CD8-positive, alpha-beta memory T cell (primary cell): ENCODE measurements around the gene MYADML2. TPM values are rescaled to one million over a fixed set of nuclear protein-coding genes. Genes with fewer than 3 reads are reported as not detected.

ENCODE experiments used
- CTCF ChIA-PET: fragments of 350-600 bp; sonication (Branson Sonifier 250); formaldehyde crosslinking; loops from one replicate; lab custom pipeline; 2021; ENCODE audit warnings: antibody characterized with exemption; lab: Charles Lee
- POLR2A ChIA-PET: fragments of 350-600 bp; sonication (Branson Sonifier 250); formaldehyde crosslinking; loops from one replicate; lab custom pipeline; 2021; ENCODE audit warnings: antibody characterized with exemption; lab: Charles Lee
- DNase-seq, 5 donors: peaks; one replicate each; pipeline versions ENCODE4 v3.0.0 to v3.0.0-alpha.2; 2020 to 2022; ENCODE audit warnings: mixed read lengths in 1 of 5
- H3K27ac ChIP-seq: one replicate; pipeline ENCODE4 v1.7.0; 2013; ENCODE audit warnings: low read depth, mild to moderate bottlenecking, low read length, moderate library complexity
- H3K27me3 ChIP-seq: 2 replicates; pipeline ENCODE4 v1.7.0; 2013; ENCODE audit warnings: low read length, mild to moderate bottlenecking; ENCODE audit not compliant: insufficient read depth, poor library complexity, severe bottlenecking
- H3K36me3 ChIP-seq: 2 replicates; pipeline ENCODE4 v1.7.0; 2013; ENCODE audit warnings: mild to moderate bottlenecking, low read length, moderate library complexity; ENCODE audit not compliant: insufficient read depth
- H3K4me1 ChIP-seq: 2 replicates; pipeline ENCODE4 v1.7.0; 2013; ENCODE audit warnings: mild to moderate bottlenecking, low read length, moderate library complexity; ENCODE audit not compliant: insufficient read depth
- H3K4me3 ChIP-seq: 2 replicates; pipeline ENCODE4 v1.7.0; 2013; ENCODE audit warnings: mild to moderate bottlenecking, low read length
- H3K9me3 ChIP-seq: 2 replicates; pipeline ENCODE4 v1.7.0; 2013; ENCODE audit warnings: mild to moderate bottlenecking, low read length
- H3K27ac Mint-ChIP-seq, 8 donors: one replicate each; pipeline ENCODE4 v1.8.0; 2020 to 2021; ENCODE audit warnings: mixed read lengths in 8 of 8, mild to moderate bottlenecking in 6 of 8, inconsistent platforms in 3 of 8, moderate library complexity in 3 of 8
- H3K27me3 Mint-ChIP-seq, 2 donors: one replicate each; pipeline ENCODE4 v1.8.0; 2020 to 2021; ENCODE audit warnings: mixed read lengths in 2 of 2, mild to moderate bottlenecking in 1 of 2, moderate library complexity in 1 of 2
- H3K36me3 Mint-ChIP-seq, 3 donors: one replicate each; pipeline ENCODE4 v1.8.0; 2020 to 2021; ENCODE audit warnings: mixed read lengths in 3 of 3, inconsistent platforms in 1 of 3, mild to moderate bottlenecking in 1 of 3
- H3K4me1 Mint-ChIP-seq, 3 donors: one replicate each; pipeline ENCODE4 v1.8.0; 2020 to 2021; ENCODE audit warnings: mixed read lengths in 3 of 3, inconsistent platforms in 1 of 3, mild to moderate bottlenecking in 1 of 3
- H3K4me3 Mint-ChIP-seq, 7 donors: one replicate each; pipeline ENCODE4 v1.8.0; 2020 to 2021; ENCODE audit warnings: mixed read lengths in 7 of 7, mild to moderate bottlenecking in 6 of 7, moderate library complexity in 4 of 7, inconsistent platforms in 2 of 7
- H3K9me3 Mint-ChIP-seq, 5 donors: one replicate each; pipeline ENCODE4 v1.8.0; 2020 to 2022; ENCODE audit warnings: mixed read lengths in 5 of 5, mild to moderate bottlenecking in 3 of 5, moderate library complexity in 2 of 5, inconsistent platforms in 1 of 5
- polyA plus RNA-seq: library from polyadenylated mRNA; unstranded; fragments of 300-500 nt; fragmentation: Illumina TruSeq; gene quantifications from one replicate; pipeline ENCODE4 v1.2.3, GENCODE V29; 2021
- total RNA-seq, 2 experiments: library from RNA; stranded (reverse); gene quantifications; one replicate each; pipeline ENCODE4 v1.2.3, GENCODE V29; 2021

The MYADML2 gene
- total RNA-seq = not detected
- polyA plus RNA-seq = not detected

DNA sequence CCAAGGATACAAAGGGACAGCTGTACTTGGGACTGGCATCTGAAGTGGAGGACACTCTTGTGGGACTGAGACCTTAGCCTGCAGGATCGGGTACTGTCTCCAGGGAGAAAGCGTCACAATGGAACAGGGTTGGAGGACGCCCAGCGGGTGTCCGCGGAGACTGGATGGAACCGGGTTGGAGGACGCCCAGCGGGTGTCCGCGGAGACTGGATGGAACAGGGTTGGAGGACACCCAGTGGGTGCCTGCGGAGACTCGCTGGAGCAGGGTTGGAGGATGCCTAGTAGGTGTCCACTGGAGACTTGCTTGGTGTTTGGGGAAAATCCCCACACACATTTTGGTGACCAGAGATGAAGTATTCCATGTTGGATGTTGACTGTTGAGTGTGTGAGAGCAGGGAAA is at the start of gene MYADML2:
Gene MYADML2 (minus strand): TSS at position 45 of the 400 bp plus-strand sequence. CDS start 5,492 bp downstream, outside the sequence.
- no peak within 1 kb of the TSS for H3K4me3 Mint-ChIP-seq
- CTCF ChIA-PET = interaction anchor here (2.0 kb wide), 1 partner anchor 13 kb away, joined by 10 read pairs; no protein-coding TSS in a partner anchor
- H3K27me3 ChIP-seq = no peaks in the 10 kb centered on the region
- no peaks in the 10 kb centered on the region for H3K36me3 ChIP-seq
- no peak for DNase-seq
- H3K4me1 Mint-ChIP-seq = peaks cover 0 to 3% (median 0%) of the 10 kb centered on the region in 3 donors
- no peaks in the 10 kb centered on the region for H3K9me3 Mint-ChIP-seq
- peaks cover 0 to 4% of the 10 kb centered on the region in 2 donors for H3K27me3 Mint-ChIP-seq
- no peaks in the 10 kb centered on the region for H3K9me3 ChIP-seq
- H3K36me3 Mint-ChIP-seq = no peaks in the 10 kb centered on the region
- POLR2A ChIA-PET = no interaction called here
- no peaks in the 10 kb centered on the region for H3K4me1 ChIP-seq
- H3K27ac Mint-ChIP-seq = peak within 1 kb of the TSS in 2 of 8 donors; percentile 46 to 55
- H3K4me3 ChIP-seq = no peak within 1 kb of the TSS
- H3K27ac ChIP-seq = no peak within 1 kb of the TSS

DNA sequence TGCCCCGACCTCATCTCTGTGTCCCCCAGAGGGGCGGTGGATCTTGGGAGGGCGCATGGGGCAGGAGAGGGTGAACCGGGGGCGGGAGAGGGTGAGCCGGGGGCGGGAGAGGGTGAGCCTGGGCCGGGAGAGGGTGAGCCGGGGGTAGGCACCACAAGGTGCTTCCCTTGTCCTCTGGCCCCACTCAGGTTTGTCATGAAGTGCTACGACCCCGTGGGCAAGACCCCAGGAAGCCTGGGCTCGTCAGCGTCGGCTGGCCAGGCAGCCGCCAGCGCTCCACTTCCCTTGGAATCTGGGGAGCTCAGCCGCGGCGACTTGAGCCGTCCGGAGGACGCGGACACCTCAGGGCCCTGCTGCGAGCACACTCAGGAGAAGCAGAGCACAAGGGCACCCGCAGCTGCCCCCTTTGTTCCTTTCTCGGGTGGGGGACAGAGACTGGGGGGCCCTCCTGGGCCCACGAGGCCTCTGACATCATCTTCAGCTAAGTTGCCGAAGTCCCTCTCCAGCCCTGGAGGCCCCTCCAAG is 49.3 kb upstream of the MYADML2 start:
- ChIA-PET CTCF (no interaction called here), POLR2A (no interaction called here)
- Histone ChIP-seq H3K4me3 (no peak overlapping the region), H3K36me3 (no peaks in the 10 kb centered on the region), H3K27ac (no peak overlapping the region), H3K4me1 (no peaks in the 10 kb centered on the region), H3K27me3 (no peaks in the 10 kb centered on the region), H3K9me3 (no peaks in the 10 kb centered on the region)
- Mint-ChIP-seq H3K9me3 (no peaks in the 10 kb centered on the region), H3K4me3 (no peak overlapping the region), H3K27ac (peak overlapping the region in 1 of 8 donors; percentile 85), H3K27me3 (no peaks in the 10 kb centered on the region), H3K4me1 (no peaks in the 10 kb centered on the region), H3K36me3 (peaks cover 0 to 14% (median 2%) of the 10 kb centered on the region in 3 donors)
- no peak for DNase-seq

DNA sequence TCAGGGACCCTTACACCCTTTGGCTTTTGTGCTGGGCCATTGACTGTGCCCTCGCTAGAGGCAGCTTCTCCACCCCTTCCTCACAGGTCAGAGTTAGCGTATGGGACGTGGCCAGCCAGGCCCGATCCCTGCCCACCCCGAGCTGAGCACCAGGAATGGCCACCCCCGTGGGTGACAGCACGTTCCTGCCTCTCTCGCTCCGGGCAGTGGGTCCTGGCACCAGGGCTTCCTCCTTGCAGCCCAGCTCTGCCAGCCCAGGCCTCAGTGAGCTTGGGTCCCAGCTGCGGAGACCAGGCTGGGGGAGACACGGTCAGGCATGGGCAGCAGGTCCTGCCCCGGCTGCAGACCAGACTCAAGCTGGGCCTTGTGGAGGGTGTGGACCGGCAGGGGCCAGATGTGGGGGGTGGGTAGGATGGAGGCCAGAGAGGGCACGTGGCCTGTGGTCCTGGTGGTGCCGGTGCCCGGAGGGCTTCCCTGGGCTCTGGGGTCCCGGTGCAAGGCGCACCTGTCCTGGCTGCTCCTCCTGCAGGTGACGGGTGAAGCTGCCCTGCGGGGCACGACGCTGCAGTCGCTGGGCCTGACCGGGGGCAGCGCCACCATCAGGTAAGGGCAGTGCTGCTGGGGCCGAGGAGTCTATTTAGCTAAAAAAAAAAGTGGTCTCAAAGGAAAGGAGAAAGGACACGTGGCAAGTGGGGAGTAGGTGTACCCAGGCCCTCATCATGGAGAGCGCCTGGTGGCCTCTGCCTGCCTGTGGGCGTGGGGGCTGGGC is 48.6 kb upstream of the MYADML2 start:
- peaks cover 0 to 16% (median 3%) of the 10 kb centered on the region in 3 donors for H3K36me3 Mint-ChIP-seq
- Histone ChIP-seq H3K9me3 (no peaks in the 10 kb centered on the region), H3K4me3 (no peak overlapping the region), H3K36me3 (no peaks in the 10 kb centered on the region), H3K4me1 (no peaks in the 10 kb centered on the region), H3K27me3 (no peaks in the 10 kb centered on the region), H3K27ac (no peak overlapping the region)
- ChIA-PET CTCF (no interaction called here), POLR2A (no interaction called here)
- peaks cover 0 to 3% (median 2%) of the 10 kb centered on the region in 3 donors for H3K4me1 Mint-ChIP-seq
- H3K27ac Mint-ChIP-seq = peak overlapping the region in 1 of 8 donors; percentile 85
- no peaks in the 10 kb centered on the region for H3K9me3 Mint-ChIP-seq
- DNase-seq = no peak
- H3K27me3 Mint-ChIP-seq = no peaks in the 10 kb centered on the region
- no peak overlapping the region for H3K4me3 Mint-ChIP-seq

- Mint-ChIP-seq H3K36me3 (peaks cover 0 to 19% (median 4%) of the 10 kb centered on the region in 3 donors), H3K27ac (no peak overlapping the region), H3K9me3 (no peaks in the 10 kb centered on the region), H3K27me3 (no peaks in the 10 kb centered on the region), H3K4me1 (peaks cover 0 to 5% (median 5%) of the 10 kb centered on the region in 3 donors), H3K4me3 (no peak overlapping the region)
- no peaks in the 10 kb centered on the region for H3K4me1 ChIP-seq
- H3K27ac ChIP-seq = no peak overlapping the region
- no peaks in the 10 kb centered on the region for H3K27me3 ChIP-seq
- no peak for DNase-seq
- POLR2A ChIA-PET = no interaction called here
- no peaks in the 10 kb centered on the region for H3K9me3 ChIP-seq
- CTCF ChIA-PET = no interaction called here
- H3K4me3 ChIP-seq = no peak overlapping the region
- H3K36me3 ChIP-seq = no peaks in the 10 kb centered on the region
These were observed 47.8 kb upstream of the MYADML2 start for GRCh38 chr17:81994593-81995462.

GRCh38 chr17:81993729-81994592 is 46.9 kb upstream of the MYADML2 start:
- peaks cover 0 to 23% (median 4%) of the 10 kb centered on the region in 3 donors for H3K36me3 Mint-ChIP-seq
- peaks cover 0 to 9% (median 5%) of the 10 kb centered on the region in 3 donors for H3K4me1 Mint-ChIP-seq
- H3K27ac Mint-ChIP-seq = no peak overlapping the region
- DNase-seq = no peak
- no peaks in the 10 kb centered on the region for H3K27me3 Mint-ChIP-seq
- Histone ChIP-seq H3K4me1 (no peaks in the 10 kb centered on the region), H3K27me3 (no peaks in the 10 kb centered on the region), H3K36me3 (no peaks in the 10 kb centered on the region), H3K4me3 (no peak overlapping the region), H3K9me3 (no peaks in the 10 kb centered on the region), H3K27ac (no peak overlapping the region)
- no peaks in the 10 kb centered on the region for H3K9me3 Mint-ChIP-seq
- POLR2A ChIA-PET = no interaction called here
- H3K4me3 Mint-ChIP-seq = peak overlapping the region in 1 of 7 donors; percentile 36
- CTCF ChIA-PET = no interaction called here

GRCh38 chr17:81992306-81993102 is 45.5 kb upstream of the MYADML2 start:
- no peaks in the 10 kb centered on the region for H3K9me3 ChIP-seq
- H3K4me3 Mint-ChIP-seq = no peak overlapping the region
- no peaks in the 10 kb centered on the region for H3K36me3 ChIP-seq
- no peaks in the 10 kb centered on the region for H3K27me3 Mint-ChIP-seq
- no peaks in the 10 kb centered on the region for H3K9me3 Mint-ChIP-seq
- no peaks in the 10 kb centered on the region for H3K4me1 ChIP-seq
- POLR2A ChIA-PET = no interaction called here
- CTCF ChIA-PET = no interaction called here
- H3K4me1 Mint-ChIP-seq = peaks cover 0 to 9% (median 5%) of the 10 kb centered on the region in 3 donors
- no peak for DNase-seq
- no peak overlapping the region for H3K27ac Mint-ChIP-seq
- H3K36me3 Mint-ChIP-seq = peaks cover 0 to 26% (median 2%) of the 10 kb centered on the region in 3 donors
- no peak overlapping the region for H3K4me3 ChIP-seq
- no peaks in the 10 kb centered on the region for H3K27me3 ChIP-seq
- no peak overlapping the region for H3K27ac ChIP-seq

DNA sequence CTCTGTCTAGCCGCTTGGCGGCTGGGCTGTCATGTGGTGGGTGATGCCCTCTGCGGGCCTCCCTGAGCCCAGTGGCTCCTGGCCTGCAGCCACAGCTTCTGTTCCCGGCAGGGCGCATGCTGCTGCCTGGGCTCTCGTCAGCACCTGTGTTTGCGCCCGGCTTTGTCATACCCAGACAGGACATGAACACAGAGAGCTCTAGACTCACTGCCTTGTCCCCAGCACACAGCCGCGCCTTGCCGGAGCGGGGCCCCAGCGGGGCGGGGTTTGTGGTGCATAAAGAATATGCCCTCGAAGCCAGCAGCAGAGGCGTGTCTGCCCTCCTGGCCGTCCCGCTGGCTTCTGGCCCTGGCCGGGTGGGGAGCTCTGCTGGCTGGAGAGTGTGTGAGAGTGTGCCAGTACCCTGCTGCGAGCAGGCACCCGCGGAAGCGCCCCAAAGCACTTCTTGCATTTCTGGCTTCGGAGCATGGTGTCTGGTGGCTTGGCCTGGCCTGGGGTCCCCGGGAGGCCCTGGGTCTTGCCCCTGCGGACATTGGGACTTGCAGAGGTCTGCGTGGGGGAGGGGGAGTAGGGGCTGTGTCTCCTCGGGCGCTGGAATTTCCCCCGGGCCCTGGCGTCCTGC is 44.8 kb upstream of the MYADML2 start:
- CTCF ChIA-PET = no interaction called here
- no peaks in the 10 kb centered on the region for H3K9me3 ChIP-seq
- Mint-ChIP-seq H3K9me3 (no peaks in the 10 kb centered on the region), H3K4me3 (no peak overlapping the region), H3K27me3 (no peaks in the 10 kb centered on the region), H3K27ac (no peak overlapping the region), H3K36me3 (peaks cover 0 to 31% (median 2%) of the 10 kb centered on the region in 3 donors), H3K4me1 (peaks cover 0 to 9% (median 5%) of the 10 kb centered on the region in 3 donors)
- H3K4me1 ChIP-seq = no peaks in the 10 kb centered on the region
- no peak for DNase-seq
- no peaks in the 10 kb centered on the region for H3K27me3 ChIP-seq
- H3K36me3 ChIP-seq = no peaks in the 10 kb centered on the region
- no peak overlapping the region for H3K4me3 ChIP-seq
- no peak overlapping the region for H3K27ac ChIP-seq
- POLR2A ChIA-PET = no interaction called here
